Measurements from ENCODE around the gene RPS6KA1.
A peak's percentile ranks its signal among the peaks of the same experiment; 100 is the strongest.

RPS6KA1 gene

GRCh38 chr1:26529655-26530409, at the start of gene RPS6KA1:
TSS of gene RPS6KA1 (plus strand) at chr1:26529761. CDS start at chr1:26529921, 160 bp downstream.
- TF ChIP-seq CTCF (IDR thresholded peaks at IDR 0.05; ENCODE audit: low read depth, low read length, missing control alignments): no peak
- H3K4me3 ChIP-seq (ENCODE audit: low read depth, low read length): peak within 1 kb of the TSS; percentile 53
- in situ Hi-C loops (cut with HindIII; ENCODE audit: low sequenced_read_pairs): no loop called here
- DNase-seq (ENCODE audit: low read depth): no peak

GRCh38 chr1:26482921-26483320, 46.6 kb upstream of the RPS6KA1 start:
- TF ChIP-seq CTCF (IDR thresholded peaks at IDR 0.05; ENCODE audit: low read depth, low read length, missing control alignments): no peak
- in situ Hi-C loops (cut with HindIII; ENCODE audit: low sequenced_read_pairs): no loop called here

GRCh38 chr1:26483980-26484379, 45.6 kb upstream of the RPS6KA1 start:
- no peak for TF ChIP-seq CTCF (IDR thresholded peaks at IDR 0.05; ENCODE audit: low read depth, low read length, missing control alignments)
- no peak for DNase-seq (ENCODE audit: low read depth)
- in situ Hi-C loops (cut with HindIII; ENCODE audit: low sequenced_read_pairs): no loop called here
- H3K4me3 ChIP-seq (ENCODE audit: low read depth, low read length): no peak overlapping the region

More at GRCh38 chr1:26482921-26483320, 46.6 kb upstream of the RPS6KA1 start:
- DNase-seq (ENCODE audit: low read depth): no peak
- no peak overlapping the region for H3K4me3 ChIP-seq (ENCODE audit: low read depth, low read length)

- no peak overlapping the region for H3K4me3 ChIP-seq (ENCODE audit: low read depth, low read length)
- in situ Hi-C loops (cut with HindIII; ENCODE audit: low sequenced_read_pairs): no loop called here
- DNase-seq (ENCODE audit: low read depth): no peak
- TF ChIP-seq CTCF (IDR thresholded peaks at IDR 0.05; ENCODE audit: low read depth, low read length, missing control alignments): no peak
These were observed 39.4 kb upstream of the RPS6KA1 start for GRCh38 chr1:26490155-26490554.

GRCh38 chr1:26493267-26493666, 36.3 kb upstream of the RPS6KA1 start:
- TF ChIP-seq CTCF (IDR thresholded peaks at IDR 0.05; ENCODE audit: low read depth, low read length, missing control alignments): no peak
- DNase-seq (ENCODE audit: low read depth): no peak

GRCh38 chr1:26493938-26494337, 35.6 kb upstream of the RPS6KA1 start:
- in situ Hi-C loops (cut with HindIII; ENCODE audit: low sequenced_read_pairs): no loop called here
- no peak for TF ChIP-seq CTCF (IDR thresholded peaks at IDR 0.05; ENCODE audit: low read depth, low read length, missing control alignments)
- no peak for DNase-seq (ENCODE audit: low read depth)
- no peak overlapping the region for H3K4me3 ChIP-seq (ENCODE audit: low read depth, low read length)

More at GRCh38 chr1:26493267-26493666, 36.3 kb upstream of the RPS6KA1 start:
- H3K4me3 ChIP-seq (ENCODE audit: low read depth, low read length): no peak overlapping the region
- in situ Hi-C loops (cut with HindIII; ENCODE audit: low sequenced_read_pairs): no loop called here

All from astrocyte of the cerebellum (primary cell).